ENCODE measurements around the gene LANCL3.
A peak's percentile ranks its signal among the peaks of the same experiment; 100 is the strongest.

LANCL3 gene

GRCh38 chrX:37659047-37659446 is 87.6 kb downstream of the LANCL3 start:
- Histone ChIP-seq H3K9me3 (ENCODE audit: low read length) (no peaks in the 10 kb centered on the region), H3K4me1 (ENCODE audit: insufficient read depth, low read length) (no peaks in the 10 kb centered on the region), H3K27me3 (ENCODE audit: control insufficient read depth in 1 of 2, insufficient read depth in 2 of 2, low read length in 2 of 2) (no peaks in the 10 kb centered on the region), H3K27ac (ENCODE audit: low read depth, low read length) (no peak overlapping the region), H3K4me3 (ENCODE audit: low read depth in 1 of 2, low read length in 2 of 2) (no peak overlapping the region), H3K36me3 (ENCODE audit: insufficient read depth, low read length) (no peaks in the 10 kb centered on the region), H3K9ac (ENCODE audit: low read length) (no peak overlapping the region)

GRCh38 chrX:37662181-37662580 is 90.7 kb downstream of the LANCL3 start:
- Histone ChIP-seq H3K36me3 (ENCODE audit: insufficient read depth, low read length) (no peaks in the 10 kb centered on the region), H3K27me3 (ENCODE audit: control insufficient read depth in 1 of 2, insufficient read depth in 2 of 2, low read length in 2 of 2) (no peaks in the 10 kb centered on the region), H3K4me3 (ENCODE audit: low read depth in 1 of 2, low read length in 2 of 2) (no peak overlapping the region), H3K4me1 (ENCODE audit: insufficient read depth, low read length) (peaks cover 3% of the 10 kb centered on the region), H3K9ac (ENCODE audit: low read length) (no peak overlapping the region), H3K9me3 (ENCODE audit: low read length) (no peaks in the 10 kb centered on the region), H3K27ac (ENCODE audit: low read depth, low read length) (no peak overlapping the region)

GRCh38 chrX:37666516-37666915 is 95.1 kb downstream of the LANCL3 start:
- H3K4me1 ChIP-seq (ENCODE audit: insufficient read depth, low read length): peaks cover 3% of the 10 kb centered on the region
- no peaks in the 10 kb centered on the region for H3K27me3 ChIP-seq (ENCODE audit: control insufficient read depth in 1 of 2, insufficient read depth in 2 of 2, low read length in 2 of 2)
- H3K27ac ChIP-seq (ENCODE audit: low read depth, low read length): no peak overlapping the region
- H3K9ac ChIP-seq (ENCODE audit: low read length): no peak overlapping the region
- H3K36me3 ChIP-seq (ENCODE audit: insufficient read depth, low read length): no peaks in the 10 kb centered on the region
- no peak overlapping the region for H3K4me3 ChIP-seq (ENCODE audit: low read depth in 1 of 2, low read length in 2 of 2)
- H3K9me3 ChIP-seq (ENCODE audit: low read length): no peaks in the 10 kb centered on the region

- H3K9ac ChIP-seq (ENCODE audit: low read length): no peak overlapping the region
- no peaks in the 10 kb centered on the region for H3K27me3 ChIP-seq (ENCODE audit: control insufficient read depth in 1 of 2, insufficient read depth in 2 of 2, low read length in 2 of 2)
- H3K27ac ChIP-seq (ENCODE audit: low read depth, low read length): no peak overlapping the region
These were observed 95.7 kb downstream of the LANCL3 start for GRCh38 chrX:37667141-37667540.

GRCh38 chrX:37672563-37672962 is 101.1 kb downstream of the LANCL3 start:
- H3K4me3 ChIP-seq (ENCODE audit: low read depth in 1 of 2, low read length in 2 of 2): no peak overlapping the region
- H3K36me3 ChIP-seq (ENCODE audit: insufficient read depth, low read length): no peaks in the 10 kb centered on the region
- no peaks in the 10 kb centered on the region for H3K9me3 ChIP-seq (ENCODE audit: low read length)
- H3K27me3 ChIP-seq (ENCODE audit: control insufficient read depth in 1 of 2, insufficient read depth in 2 of 2, low read length in 2 of 2): no peaks in the 10 kb centered on the region
- no peak overlapping the region for H3K27ac ChIP-seq (ENCODE audit: low read depth, low read length)
- no peaks in the 10 kb centered on the region for H3K4me1 ChIP-seq (ENCODE audit: insufficient read depth, low read length)
- H3K9ac ChIP-seq (ENCODE audit: low read length): no peak overlapping the region

More at GRCh38 chrX:37667141-37667540, 95.7 kb downstream of the LANCL3 start:
- Histone ChIP-seq H3K4me1 (ENCODE audit: insufficient read depth, low read length) (peaks cover 3% of the 10 kb centered on the region), H3K4me3 (ENCODE audit: low read depth in 1 of 2, low read length in 2 of 2) (no peak overlapping the region), H3K9me3 (ENCODE audit: low read length) (no peaks in the 10 kb centered on the region), H3K36me3 (ENCODE audit: insufficient read depth, low read length) (no peaks in the 10 kb centered on the region)

- no peak overlapping the region for H3K4me3 ChIP-seq (ENCODE audit: low read depth in 1 of 2, low read length in 2 of 2)
- no peaks in the 10 kb centered on the region for H3K27me3 ChIP-seq (ENCODE audit: control insufficient read depth in 1 of 2, insufficient read depth in 2 of 2, low read length in 2 of 2)
- H3K36me3 ChIP-seq (ENCODE audit: insufficient read depth, low read length): no peaks in the 10 kb centered on the region
- H3K9me3 ChIP-seq (ENCODE audit: low read length): no peaks in the 10 kb centered on the region
- H3K4me1 ChIP-seq (ENCODE audit: insufficient read depth, low read length): peaks cover 8% of the 10 kb centered on the region
- no peak overlapping the region for H3K9ac ChIP-seq (ENCODE audit: low read length)
- no peak overlapping the region for H3K27ac ChIP-seq (ENCODE audit: low read depth, low read length)
These were observed 105.3 kb downstream of the LANCL3 start for GRCh38 chrX:37676811-37677210.

GRCh38 chrX:37677243-37677642 is 105.8 kb downstream of the LANCL3 start:
- H3K27ac ChIP-seq (ENCODE audit: low read depth, low read length): no peak overlapping the region
- no peak overlapping the region for H3K9ac ChIP-seq (ENCODE audit: low read length)
- peaks cover 8% of the 10 kb centered on the region for H3K4me1 ChIP-seq (ENCODE audit: insufficient read depth, low read length)
- H3K9me3 ChIP-seq (ENCODE audit: low read length): no peaks in the 10 kb centered on the region
- no peaks in the 10 kb centered on the region for H3K36me3 ChIP-seq (ENCODE audit: insufficient read depth, low read length)
- H3K27me3 ChIP-seq (ENCODE audit: control insufficient read depth in 1 of 2, insufficient read depth in 2 of 2, low read length in 2 of 2): no peaks in the 10 kb centered on the region
- H3K4me3 ChIP-seq (ENCODE audit: low read depth in 1 of 2, low read length in 2 of 2): no peak overlapping the region

- peaks cover 8% of the 10 kb centered on the region for H3K4me1 ChIP-seq (ENCODE audit: insufficient read depth, low read length)
- no peaks in the 10 kb centered on the region for H3K9me3 ChIP-seq (ENCODE audit: low read length)
- H3K27ac ChIP-seq (ENCODE audit: low read depth, low read length): no peak overlapping the region
- no peaks in the 10 kb centered on the region for H3K36me3 ChIP-seq (ENCODE audit: insufficient read depth, low read length)
- H3K27me3 ChIP-seq (ENCODE audit: control insufficient read depth in 1 of 2, insufficient read depth in 2 of 2, low read length in 2 of 2): no peaks in the 10 kb centered on the region
- H3K4me3 ChIP-seq (ENCODE audit: low read depth in 1 of 2, low read length in 2 of 2): no peak overlapping the region
- H3K9ac ChIP-seq (ENCODE audit: low read length): no peak overlapping the region
These were observed 106.3 kb downstream of the LANCL3 start for GRCh38 chrX:37677765-37678164.

GRCh38 chrX:37678574-37678973 is 107.1 kb downstream of the LANCL3 start:
- no peak overlapping the region for H3K27ac ChIP-seq (ENCODE audit: low read depth, low read length)
- H3K27me3 ChIP-seq (ENCODE audit: control insufficient read depth in 1 of 2, insufficient read depth in 2 of 2, low read length in 2 of 2): no peaks in the 10 kb centered on the region
- no peak overlapping the region for H3K9ac ChIP-seq (ENCODE audit: low read length)
- peaks cover 8% of the 10 kb centered on the region for H3K4me1 ChIP-seq (ENCODE audit: insufficient read depth, low read length)
- H3K36me3 ChIP-seq (ENCODE audit: insufficient read depth, low read length): no peaks in the 10 kb centered on the region
- H3K4me3 ChIP-seq (ENCODE audit: low read depth in 1 of 2, low read length in 2 of 2): no peak overlapping the region
- no peaks in the 10 kb centered on the region for H3K9me3 ChIP-seq (ENCODE audit: low read length)

- no peaks in the 10 kb centered on the region for H3K36me3 ChIP-seq (ENCODE audit: insufficient read depth, low read length)
- no peak overlapping the region for H3K9ac ChIP-seq (ENCODE audit: low read length)
- no peaks in the 10 kb centered on the region for H3K9me3 ChIP-seq (ENCODE audit: low read length)
- H3K27me3 ChIP-seq (ENCODE audit: control insufficient read depth in 1 of 2, insufficient read depth in 2 of 2, low read length in 2 of 2): no peaks in the 10 kb centered on the region
- peak overlapping the region; percentile 41 for H3K27ac ChIP-seq (ENCODE audit: low read depth, low read length)
- no peak overlapping the region for H3K4me3 ChIP-seq (ENCODE audit: low read depth in 1 of 2, low read length in 2 of 2)
- H3K4me1 ChIP-seq (ENCODE audit: insufficient read depth, low read length): peaks cover 8% of the 10 kb centered on the region
These were observed 107.8 kb downstream of the LANCL3 start for GRCh38 chrX:37679230-37679629.

- no peaks in the 10 kb centered on the region for H3K36me3 ChIP-seq (ENCODE audit: insufficient read depth, low read length)
- no peaks in the 10 kb centered on the region for H3K27me3 ChIP-seq (ENCODE audit: control insufficient read depth in 1 of 2, insufficient read depth in 2 of 2, low read length in 2 of 2)
- no peak overlapping the region for H3K4me3 ChIP-seq (ENCODE audit: low read depth in 1 of 2, low read length in 2 of 2)
- H3K9ac ChIP-seq (ENCODE audit: low read length): no peak overlapping the region
- no peak overlapping the region for H3K27ac ChIP-seq (ENCODE audit: low read depth, low read length)
- H3K4me1 ChIP-seq (ENCODE audit: insufficient read depth, low read length): peaks cover 8% of the 10 kb centered on the region
- H3K9me3 ChIP-seq (ENCODE audit: low read length): no peaks in the 10 kb centered on the region
These were observed 108.4 kb downstream of the LANCL3 start for GRCh38 chrX:37679888-37680287.

- Histone ChIP-seq H3K27ac (ENCODE audit: low read depth, low read length) (peak overlapping the region; percentile 75), H3K36me3 (ENCODE audit: insufficient read depth, low read length) (no peaks in the 10 kb centered on the region), H3K9me3 (ENCODE audit: low read length) (no peaks in the 10 kb centered on the region), H3K4me3 (ENCODE audit: low read depth in 1 of 2, low read length in 2 of 2) (no peak overlapping the region), H3K27me3 (ENCODE audit: control insufficient read depth in 1 of 2, insufficient read depth in 2 of 2, low read length in 2 of 2) (peaks cover 0 to 7% of the 10 kb centered on the region in 2 donors), H3K4me1 (ENCODE audit: insufficient read depth, low read length) (peaks cover 7% of the 10 kb centered on the region), H3K9ac (ENCODE audit: low read length) (no peak overlapping the region)
These were observed 113.0 kb downstream of the LANCL3 start for GRCh38 chrX:37684426-37684825.

All from muscle layer of colon (tissue), 2 donors.